ENCODE measurements around the gene DEPDC1B.
"Not testable (repeated sequence)": the region's sequence is repeated elsewhere in the genome, so short reads cannot be mapped to it uniquely, and the experiment has no call there.

The DEPDC1B gene

GRCh38 chr5:60699609-60700415 lies at the start of gene DEPDC1B:
DEPDC1B (minus strand) TSS chr5:60700166; CDS start chr5:60700093, 73 bp downstream.
- DNase-seq (ENCODE audit: low spot score), result peak; percentile 92

- no peak for DNase-seq (ENCODE audit: low spot score)
Observed at GRCh38 chr5:60744682-60745081, 44.7 kb upstream of the DEPDC1B start.

GRCh38 chr5:60743511-60744314 lies 43.7 kb upstream of the DEPDC1B start:
- DNase-seq (ENCODE audit: low spot score), result no peak

GRCh38 chr5:60740322-60740721 lies 40.4 kb upstream of the DEPDC1B start:
- DNase-seq (ENCODE audit: low spot score), result no peak

- no peak for DNase-seq (ENCODE audit: low spot score)
Observed at GRCh38 chr5:60738933-60739332, 39.0 kb upstream of the DEPDC1B start.

GRCh38 chr5:60738461-60738860 lies 38.5 kb upstream of the DEPDC1B start:
- no peak for DNase-seq (ENCODE audit: low spot score)

- not testable (repeated sequence) for DNase-seq (ENCODE audit: low spot score)
Observed at GRCh38 chr5:60730858-60731257, 30.9 kb upstream of the DEPDC1B start.

GRCh38 chr5:60727033-60727679 lies 27.2 kb upstream of the DEPDC1B start:
- no peak for DNase-seq (ENCODE audit: low spot score)

GRCh38 chr5:60724126-60724525 lies 24.2 kb upstream of the DEPDC1B start:
- no peak for DNase-seq (ENCODE audit: low spot score)

GRCh38 chr5:60722416-60722815 lies 22.4 kb upstream of the DEPDC1B start:
- DNase-seq (ENCODE audit: low spot score), result no peak

- no peak for DNase-seq (ENCODE audit: low spot score)
Observed at GRCh38 chr5:60719329-60719728, 19.4 kb upstream of the DEPDC1B start.

- DNase-seq (ENCODE audit: low spot score), result no peak
Observed at GRCh38 chr5:60718166-60718892, 18.4 kb upstream of the DEPDC1B start.

GRCh38 chr5:60715201-60715928 lies 15.4 kb upstream of the DEPDC1B start:
- DNase-seq (ENCODE audit: low spot score), result not testable (repeated sequence)

GRCh38 chr5:60712950-60713349 lies 13.0 kb upstream of the DEPDC1B start:
- no peak for DNase-seq (ENCODE audit: low spot score)

- not testable (repeated sequence) for DNase-seq (ENCODE audit: low spot score)
Observed at GRCh38 chr5:60711892-60712291, 11.9 kb upstream of the DEPDC1B start.

GRCh38 chr5:60710362-60710761 lies 10.4 kb upstream of the DEPDC1B start:
- DNase-seq (ENCODE audit: low spot score), result no peak

- no peak for DNase-seq (ENCODE audit: low spot score)
Observed at GRCh38 chr5:60705144-60705543, 5.2 kb upstream of the DEPDC1B start.

GRCh38 chr5:60703944-60704343 lies 4.0 kb upstream of the DEPDC1B start:
- no peak for DNase-seq (ENCODE audit: low spot score)

- peak; percentile 40 for DNase-seq (ENCODE audit: low spot score)
Observed at GRCh38 chr5:60701321-60701968, 1.5 kb upstream of the DEPDC1B start.

GRCh38 chr5:60700416-60700757 lies 421 bp upstream of the DEPDC1B start:
- peak; percentile 52 for DNase-seq (ENCODE audit: low spot score)

- no peak for DNase-seq (ENCODE audit: low spot score)
Observed at GRCh38 chr5:60699288-60699608, 718 bp downstream of the DEPDC1B start.
